Measurements from ENCODE around the gene S100G.

Gene S100G

DNA sequence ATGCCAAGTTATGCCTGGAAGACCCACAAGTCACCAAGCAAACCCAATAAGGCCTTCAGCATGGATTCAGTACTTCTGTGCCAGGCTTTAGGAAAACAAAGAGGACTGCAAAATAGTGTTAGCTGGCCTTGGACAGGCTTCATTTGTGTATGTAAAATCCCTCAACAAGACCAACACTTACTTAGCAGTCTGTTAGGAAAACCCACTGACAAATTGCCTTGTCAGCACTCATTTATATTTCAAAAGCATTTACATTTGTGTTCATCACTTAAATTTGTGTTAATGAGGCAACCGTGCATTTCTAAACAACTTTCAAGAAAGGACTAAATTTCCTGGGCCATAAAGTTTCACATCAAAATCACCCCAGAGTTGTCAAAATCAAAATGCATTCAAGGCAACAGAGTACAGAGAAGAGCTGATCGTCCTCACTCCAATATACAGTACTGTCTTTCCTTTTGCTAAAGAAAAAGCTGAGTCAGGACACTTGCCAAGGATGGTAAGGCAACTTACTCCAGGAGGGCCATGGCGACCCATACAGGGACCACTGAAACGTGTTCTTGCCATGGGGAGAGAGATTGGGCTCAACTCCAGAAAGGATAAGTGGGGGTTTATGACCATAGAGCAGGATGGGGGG, 1.6 kb downstream of the S100G start:
- no peak for DNase-seq

DNA sequence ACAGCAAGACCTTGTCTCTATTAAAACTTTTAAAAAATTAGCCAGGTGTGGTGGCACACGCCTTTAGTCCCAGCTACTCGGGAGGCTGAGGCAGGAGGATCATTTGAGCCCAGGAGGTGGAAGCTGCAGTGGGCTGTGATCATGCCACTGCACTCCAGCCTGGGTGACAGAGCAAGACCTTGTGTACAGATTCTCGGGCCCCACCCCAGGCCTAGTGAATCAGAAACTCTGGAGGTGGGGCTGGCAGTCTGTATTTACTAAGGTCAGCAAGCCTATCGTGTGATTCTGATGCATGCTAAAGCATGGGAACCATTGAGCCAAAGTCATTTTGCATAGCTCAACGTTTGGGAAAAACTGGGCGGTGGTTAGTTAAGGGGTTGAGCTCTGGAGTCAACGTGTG, 3.5 kb downstream of the S100G start:
- no peak for DNase-seq

- DNase-seq: no peak
Measured at GRCh38 chrX:16654093-16654492, 4.1 kb downstream of the S100G start.

DNA sequence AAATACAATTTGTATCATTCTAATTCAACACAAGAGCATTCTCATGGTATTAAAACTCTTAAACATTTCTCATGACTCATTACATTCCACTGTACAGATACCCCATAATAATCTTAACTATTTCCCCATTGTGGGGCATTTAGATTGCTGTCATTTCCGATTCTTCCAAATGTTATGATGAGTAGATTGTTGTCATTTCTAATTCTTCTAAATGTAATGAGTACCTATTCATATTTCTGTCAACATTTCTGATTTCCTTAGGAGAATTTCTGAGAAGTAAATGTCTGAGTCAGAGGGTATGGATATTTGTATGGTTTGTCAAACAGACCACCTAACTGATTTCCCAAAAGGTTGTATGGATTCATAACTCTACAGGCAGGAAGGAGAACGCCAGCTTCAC, 8.3 kb downstream of the S100G start:
- DNase-seq: no peak

DNA sequence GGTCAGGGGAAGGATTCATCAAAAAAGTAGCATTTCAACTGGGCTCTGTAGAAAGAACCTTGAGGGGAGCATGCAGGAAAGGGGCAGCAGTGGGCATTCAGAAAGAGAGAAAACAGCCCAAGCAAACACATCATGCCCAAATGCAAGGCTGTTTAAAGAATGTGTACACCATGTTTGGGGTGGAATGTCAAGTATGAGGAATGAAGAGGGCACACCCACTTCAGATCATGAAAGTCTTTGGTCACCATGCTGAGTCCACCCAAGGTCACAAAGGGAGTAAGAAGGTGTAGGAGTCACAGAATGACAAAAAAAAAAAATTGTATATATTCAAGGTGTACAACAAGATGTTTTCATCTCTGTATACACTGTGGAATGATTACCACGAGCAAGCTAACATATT, 9.4 kb downstream of the S100G start:
- DNase-seq: no peak

- no peak for DNase-seq
Measured at GRCh38 chrX:16661495-16661894, 11.5 kb downstream of the S100G start.

- no peak for DNase-seq
Measured at GRCh38 chrX:16662402-16662801, 12.4 kb downstream of the S100G start.

DNA sequence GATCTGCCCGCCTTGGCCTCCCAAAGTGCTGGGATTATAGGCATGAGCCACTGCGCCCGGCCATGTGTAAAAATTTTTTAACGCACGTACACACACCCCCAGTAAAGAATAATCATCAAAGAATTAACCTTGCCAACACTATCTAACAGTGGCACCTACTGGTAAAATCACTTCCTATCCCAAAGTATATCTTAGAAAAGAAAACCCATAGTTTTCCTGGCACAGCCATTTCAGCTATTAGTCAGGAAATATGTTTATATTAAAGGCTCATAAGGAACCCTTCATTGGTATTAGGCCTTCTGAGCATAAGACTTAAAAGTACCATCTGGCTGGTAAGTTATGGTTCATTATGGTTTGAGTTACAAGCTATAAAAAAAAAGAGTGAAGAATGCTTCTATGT, 14.1 kb downstream of the S100G start:
- no peak for DNase-seq

- no peak for DNase-seq
Measured at GRCh38 chrX:16664626-16665025, 14.7 kb downstream of the S100G start.

GRCh38 chrX:16665089-16665488, 15.1 kb downstream of the S100G start:
- no peak for DNase-seq

- DNase-seq: no peak
Measured at GRCh38 chrX:16666541-16666940, 16.6 kb downstream of the S100G start.

- peak; percentile 59 for DNase-seq
Measured at GRCh38 chrX:16671005-16671404, 21.0 kb downstream of the S100G start.

DNA sequence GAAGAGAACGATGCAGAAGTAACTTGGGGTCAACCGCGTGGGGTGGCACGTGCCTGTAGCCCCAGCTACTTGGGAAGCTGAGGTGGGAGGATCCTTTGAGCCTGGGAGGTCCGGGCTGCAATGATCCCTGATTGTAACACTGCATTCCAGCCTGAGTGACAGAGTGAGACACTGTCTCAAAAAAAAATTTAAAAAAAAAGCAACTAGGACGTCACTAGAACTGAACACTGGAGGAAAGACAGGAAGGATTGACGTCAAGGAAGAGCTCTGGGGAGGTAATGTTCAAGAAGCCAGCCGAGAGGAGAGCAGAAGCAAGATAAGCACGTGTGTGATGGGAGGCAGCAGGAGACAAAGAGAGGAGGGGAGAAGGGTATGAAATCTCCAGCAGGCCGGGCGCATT, 28.7 kb downstream of the S100G start:
- no peak for DNase-seq

DNA sequence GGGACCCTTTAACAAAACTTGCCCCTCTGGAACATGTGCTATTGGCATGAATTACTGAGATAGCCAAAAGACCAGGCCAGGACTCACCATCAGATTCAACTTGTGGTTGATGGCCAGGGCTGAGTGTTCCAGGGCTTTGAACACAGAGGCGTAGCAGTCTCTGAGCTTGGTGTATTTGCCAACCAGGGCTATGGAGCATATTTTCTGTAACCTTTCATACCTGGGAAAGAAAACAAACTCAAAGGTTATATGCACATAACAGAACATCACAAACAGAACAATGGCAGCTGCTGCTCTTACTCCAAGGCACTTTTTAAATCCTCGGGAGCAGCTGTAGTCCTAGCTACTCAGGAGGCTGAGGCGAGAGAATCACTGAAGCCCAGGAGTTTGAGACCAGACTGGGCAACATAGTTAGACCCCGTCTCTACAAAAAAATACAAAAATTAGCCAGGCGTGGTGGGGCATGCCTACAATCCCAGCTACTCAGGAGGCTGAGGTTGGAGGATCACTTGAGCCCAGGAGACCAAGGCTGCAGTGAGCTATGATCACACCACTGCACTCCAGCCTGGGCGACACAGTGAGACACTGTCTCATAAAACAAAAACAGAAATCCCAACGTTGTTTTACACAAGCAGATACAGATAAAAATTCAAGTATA, 33.2 kb downstream of the S100G start:
- DNase-seq: no peak

GRCh38 chrX:16687514-16687913, 37.6 kb downstream of the S100G start:
- no peak for DNase-seq

- DNase-seq: peak; percentile 72
Measured at GRCh38 chrX:16695079-16695676, 45.2 kb downstream of the S100G start.

DNA sequence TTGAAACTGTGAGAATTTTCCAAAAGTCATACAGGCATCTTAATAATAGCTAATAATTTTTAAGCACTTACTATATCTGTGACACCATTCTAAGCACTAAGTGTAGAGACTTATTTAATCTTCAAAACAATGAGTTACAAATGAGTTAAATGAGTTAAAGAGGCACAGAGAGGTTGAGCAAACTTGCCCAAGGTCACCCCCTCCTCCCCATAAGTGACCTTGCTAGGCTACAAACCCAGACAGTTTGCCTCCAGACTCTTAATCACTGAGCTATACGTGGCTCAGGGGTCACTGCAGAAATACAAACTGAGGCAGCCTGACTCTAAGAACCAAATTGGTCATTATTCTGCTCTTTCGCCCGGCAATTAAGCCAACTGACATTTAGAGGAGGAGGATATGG, 47.0 kb downstream of the S100G start:
- no peak for DNase-seq

DNA sequence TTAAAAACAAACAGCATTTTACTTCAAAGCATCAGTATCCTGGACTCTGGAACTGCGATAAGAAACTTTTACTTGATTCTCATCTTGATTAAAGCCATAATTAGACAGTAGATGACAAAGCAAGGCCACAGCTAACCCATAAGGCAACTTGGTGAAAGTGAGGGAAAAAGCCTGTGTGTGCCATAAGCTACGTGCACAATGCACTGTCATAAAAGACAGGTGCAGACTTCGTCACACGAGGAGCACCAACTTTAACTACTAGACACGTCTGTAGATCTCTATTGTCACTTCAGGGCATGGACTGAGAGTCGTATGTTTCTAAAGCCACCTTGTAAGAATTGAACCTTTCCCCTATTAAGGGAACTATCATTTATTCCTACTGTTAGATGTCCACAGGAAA, 49.4 kb downstream of the S100G start:
- no peak for DNase-seq

- DNase-seq: no peak
Measured at GRCh38 chrX:16700734-16701133, 50.8 kb downstream of the S100G start.

- no peak for DNase-seq
Measured at GRCh38 chrX:16702700-16703599, 53.0 kb downstream of the S100G start.

All from NCI-H82 (cell line).